HUDEP-2 (cell line): ENCODE data around the gene FNBP1L.
"Not testable (repeated sequence)": the region's sequence is repeated elsewhere in the genome, so short reads cannot be mapped to it uniquely, and the experiment has no call there.

ENCODE experiments used
- DNase-seq, 76 experiments: peaks; one replicate each; lab custom pipeline; 2025; ENCODE audit not compliant: unreplicated experiment in 76 of 76; lab: John Stamatoyannopoulos, UW

The FNBP1L gene

GRCh38 chr1:93522721-93523120 lies 74.8 kb downstream of the FNBP1L start:
- DNase-seq: no peak

- DNase-seq: no peak
These were observed 77.5 kb downstream of the FNBP1L start for GRCh38 chr1:93525431-93525830.

GRCh38 chr1:93526431-93526830 lies 78.5 kb downstream of the FNBP1L start:
- peak in 1 of 76 experiments; percentile 1 for DNase-seq

- DNase-seq: no peak
These were observed 80.5 kb downstream of the FNBP1L start for GRCh38 chr1:93528412-93528811.

- DNase-seq: no peak
These were observed 83.3 kb downstream of the FNBP1L start for GRCh38 chr1:93531193-93531592.

GRCh38 chr1:93532780-93533378 lies 85.0 kb downstream of the FNBP1L start:
- DNase-seq: no peak

GRCh38 chr1:93533677-93534076 lies 85.8 kb downstream of the FNBP1L start:
- no peak for DNase-seq

- no peak for DNase-seq
These were observed 89.5 kb downstream of the FNBP1L start for GRCh38 chr1:93537396-93537795.

GRCh38 chr1:93537924-93538323 lies 90.0 kb downstream of the FNBP1L start:
- no peak for DNase-seq

- no peak for DNase-seq
These were observed 93.1 kb downstream of the FNBP1L start for GRCh38 chr1:93541045-93541444.

- no peak for DNase-seq
These were observed 94.5 kb downstream of the FNBP1L start for GRCh38 chr1:93542398-93542797.

- DNase-seq: no peak
These were observed 98.4 kb downstream of the FNBP1L start for GRCh38 chr1:93546162-93546863.

- DNase-seq: no peak
These were observed 101.2 kb downstream of the FNBP1L start for GRCh38 chr1:93549131-93549530.

- DNase-seq: no peak
These were observed 101.9 kb downstream of the FNBP1L start for GRCh38 chr1:93549811-93550210.

- DNase-seq: no peak
These were observed 105.0 kb downstream of the FNBP1L start for GRCh38 chr1:93552741-93553455.

GRCh38 chr1:93553886-93554490 lies 106.1 kb downstream of the FNBP1L start:
- not testable (repeated sequence) for DNase-seq

GRCh38 chr1:93554883-93555872 lies 107.3 kb downstream of the FNBP1L start:
- DNase-seq: no peak

- no peak for DNase-seq
These were observed 108.4 kb downstream of the FNBP1L start for GRCh38 chr1:93556291-93556690.

GRCh38 chr1:93559045-93559444 lies 111.1 kb downstream of the FNBP1L start:
- DNase-seq: no peak

- DNase-seq: no peak
These were observed 111.8 kb downstream of the FNBP1L start for GRCh38 chr1:93559695-93560094.
